ENCODE results near the gene TBC1D25.

DNA sequence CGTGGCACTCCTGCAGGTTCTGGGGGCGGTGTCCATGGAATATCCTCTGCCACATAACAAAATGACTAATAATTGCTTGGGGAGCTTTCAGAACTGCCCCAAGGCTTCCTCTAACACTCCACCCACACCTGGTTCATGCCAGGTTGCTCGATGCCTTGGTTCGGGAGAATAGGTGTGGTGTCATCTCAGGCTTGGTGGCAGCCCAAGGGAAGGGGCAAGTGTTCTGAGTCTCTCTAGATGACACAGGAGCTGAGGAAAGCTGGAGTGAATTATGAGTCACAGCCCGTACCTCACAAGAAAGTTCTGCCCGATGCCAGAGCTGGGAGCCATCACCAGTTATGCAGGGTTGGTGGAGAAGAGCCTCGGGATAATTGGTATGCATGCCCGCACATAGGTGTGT, 48.9 kb upstream of the TBC1D25 start:
- TF ChIP-seq POLR2AphosphoS5 (IDR thresholded peaks at IDR 0.05; ENCODE audit: low read depth, low read length) (no peak), MEF2A (IDR thresholded peaks at IDR 0.05; ENCODE audit: borderline replicate concordance, low read depth) (no peak), TAF1 (IDR thresholded peaks at IDR 0.05; ENCODE audit: borderline replicate concordance, low read depth, low read length) (no peak), CHD2 (IDR thresholded peaks at IDR 0.05; ENCODE audit: low read length, partially characterized antibody) (no peak), EP300 (IDR thresholded peaks at IDR 0.05; ENCODE audit: borderline replicate concordance in 1 of 2, low read depth in 1 of 2, low read length in 1 of 2) (no peak), GABPA (IDR thresholded peaks at IDR 0.05; ENCODE audit: low read depth) (no peak), RCOR1 (IDR thresholded peaks at IDR 0.05; ENCODE audit: low read length) (no peak), SMC3 (IDR thresholded peaks at IDR 0.05; ENCODE audit: low read depth, low read length) (no peak), YY1 (IDR thresholded peaks at IDR 0.05; ENCODE audit: low read depth) (no peak), ELF1 (IDR thresholded peaks at IDR 0.05) (no peak)
- TF ChIP-seq, protein P1, sequence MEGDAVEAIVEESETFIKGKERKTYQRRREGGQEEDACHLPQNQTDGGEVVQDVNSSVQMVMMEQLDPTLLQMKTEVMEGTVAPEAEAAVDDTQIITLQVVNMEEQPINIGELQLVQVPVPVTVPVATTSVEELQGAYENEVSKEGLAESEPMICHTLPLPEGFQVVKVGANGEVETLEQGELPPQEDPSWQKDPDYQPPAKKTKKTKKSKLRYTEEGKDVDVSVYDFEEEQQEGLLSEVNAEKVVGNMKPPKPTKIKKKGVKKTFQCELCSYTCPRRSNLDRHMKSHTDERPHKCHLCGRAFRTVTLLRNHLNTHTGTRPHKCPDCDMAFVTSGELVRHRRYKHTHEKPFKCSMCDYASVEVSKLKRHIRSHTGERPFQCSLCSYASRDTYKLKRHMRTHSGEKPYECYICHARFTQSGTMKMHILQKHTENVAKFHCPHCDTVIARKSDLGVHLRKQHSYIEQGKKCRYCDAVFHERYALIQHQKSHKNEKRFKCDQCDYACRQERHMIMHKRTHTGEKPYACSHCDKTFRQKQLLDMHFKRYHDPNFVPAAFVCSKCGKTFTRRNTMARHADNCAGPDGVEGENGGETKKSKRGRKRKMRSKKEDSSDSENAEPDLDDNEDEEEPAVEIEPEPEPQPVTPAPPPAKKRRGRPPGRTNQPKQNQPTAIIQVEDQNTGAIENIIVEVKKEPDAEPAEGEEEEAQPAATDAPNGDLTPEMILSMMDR (IDR thresholded peaks at IDR 0.05) = no peak
- TF ChIP-seq, protein P2, sequence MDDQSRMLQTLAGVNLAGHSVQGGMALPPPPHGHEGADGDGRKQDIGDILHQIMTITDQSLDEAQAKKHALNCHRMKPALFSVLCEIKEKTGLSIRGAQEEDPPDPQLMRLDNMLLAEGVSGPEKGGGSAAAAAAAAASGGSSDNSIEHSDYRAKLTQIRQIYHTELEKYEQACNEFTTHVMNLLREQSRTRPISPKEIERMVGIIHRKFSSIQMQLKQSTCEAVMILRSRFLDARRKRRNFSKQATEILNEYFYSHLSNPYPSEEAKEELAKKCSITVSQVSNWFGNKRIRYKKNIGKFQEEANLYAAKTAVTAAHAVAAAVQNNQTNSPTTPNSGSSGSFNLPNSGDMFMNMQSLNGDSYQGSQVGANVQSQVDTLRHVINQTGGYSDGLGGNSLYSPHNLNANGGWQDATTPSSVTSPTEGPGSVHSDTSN (IDR thresholded peaks at IDR 0.05) = no peak
- TF ChIP-seq, protein P3, sequence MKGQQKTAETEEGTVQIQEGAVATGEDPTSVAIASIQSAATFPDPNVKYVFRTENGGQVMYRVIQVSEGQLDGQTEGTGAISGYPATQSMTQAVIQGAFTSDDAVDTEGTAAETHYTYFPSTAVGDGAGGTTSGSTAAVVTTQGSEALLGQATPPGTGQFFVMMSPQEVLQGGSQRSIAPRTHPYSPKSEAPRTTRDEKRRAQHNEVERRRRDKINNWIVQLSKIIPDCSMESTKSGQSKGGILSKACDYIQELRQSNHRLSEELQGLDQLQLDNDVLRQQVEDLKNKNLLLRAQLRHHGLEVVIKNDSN (IDR thresholded peaks at IDR 0.05; ENCODE audit: borderline replicate concordance, low read depth) = no peak
